PC-9 (cell line): ENCODE measurements around the gene SERAC1.

Experiments used
- EZH2 ChIP-seq: fragments of 200-600 bp; sonication (generic); IDR thresholded peaks from 2 replicates; pipeline ENCODE4 v1.8.0; 2017; ENCODE audit warnings: antibody characterized with exemption, low read depth
- TF ChIP-seq, protein P1 (sequence below): fragments of 200-600 bp; sonication (generic); conservative IDR thresholded peaks from 2 replicates; pipeline ENCODE4 v1.6.1; 2017; ENCODE audit warnings: mixed run types, antibody characterized with exemption, mild to moderate bottlenecking, moderate library complexity

DNA sequence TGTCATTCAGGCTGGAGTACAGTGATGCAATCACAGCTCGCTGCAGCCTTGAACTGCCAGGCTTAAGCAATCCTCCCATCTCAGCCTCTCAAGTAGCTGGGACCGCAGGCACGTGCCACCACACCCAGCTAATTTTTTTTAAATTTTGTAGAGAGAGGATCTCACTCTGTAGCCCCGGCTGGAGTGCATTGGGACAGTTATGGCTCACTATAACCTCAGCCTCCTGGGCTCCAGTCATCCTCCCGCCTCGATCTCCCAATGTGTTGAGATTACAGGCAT is 86.5 kb downstream of the SERAC1 start:
- TF ChIP-seq, protein P1, sequence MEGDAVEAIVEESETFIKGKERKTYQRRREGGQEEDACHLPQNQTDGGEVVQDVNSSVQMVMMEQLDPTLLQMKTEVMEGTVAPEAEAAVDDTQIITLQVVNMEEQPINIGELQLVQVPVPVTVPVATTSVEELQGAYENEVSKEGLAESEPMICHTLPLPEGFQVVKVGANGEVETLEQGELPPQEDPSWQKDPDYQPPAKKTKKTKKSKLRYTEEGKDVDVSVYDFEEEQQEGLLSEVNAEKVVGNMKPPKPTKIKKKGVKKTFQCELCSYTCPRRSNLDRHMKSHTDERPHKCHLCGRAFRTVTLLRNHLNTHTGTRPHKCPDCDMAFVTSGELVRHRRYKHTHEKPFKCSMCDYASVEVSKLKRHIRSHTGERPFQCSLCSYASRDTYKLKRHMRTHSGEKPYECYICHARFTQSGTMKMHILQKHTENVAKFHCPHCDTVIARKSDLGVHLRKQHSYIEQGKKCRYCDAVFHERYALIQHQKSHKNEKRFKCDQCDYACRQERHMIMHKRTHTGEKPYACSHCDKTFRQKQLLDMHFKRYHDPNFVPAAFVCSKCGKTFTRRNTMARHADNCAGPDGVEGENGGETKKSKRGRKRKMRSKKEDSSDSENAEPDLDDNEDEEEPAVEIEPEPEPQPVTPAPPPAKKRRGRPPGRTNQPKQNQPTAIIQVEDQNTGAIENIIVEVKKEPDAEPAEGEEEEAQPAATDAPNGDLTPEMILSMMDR, result no peak
- TF ChIP-seq EZH2, result no peak
